Measurements from ENCODE around the gene SBK3. TPM values are rescaled to one million over a fixed set of nuclear protein-coding genes. Genes with fewer than 3 reads are reported as not detected.
"Not testable (repeated sequence)": the region's sequence is repeated elsewhere in the genome, so short reads cannot be mapped to it uniquely, and the experiment has no call there.

SBK3 gene
- total and polyA plus RNA-seq, 2 donors (not counting 1 experiment from before 2014, with no cell fraction given), result not detected

DNA sequence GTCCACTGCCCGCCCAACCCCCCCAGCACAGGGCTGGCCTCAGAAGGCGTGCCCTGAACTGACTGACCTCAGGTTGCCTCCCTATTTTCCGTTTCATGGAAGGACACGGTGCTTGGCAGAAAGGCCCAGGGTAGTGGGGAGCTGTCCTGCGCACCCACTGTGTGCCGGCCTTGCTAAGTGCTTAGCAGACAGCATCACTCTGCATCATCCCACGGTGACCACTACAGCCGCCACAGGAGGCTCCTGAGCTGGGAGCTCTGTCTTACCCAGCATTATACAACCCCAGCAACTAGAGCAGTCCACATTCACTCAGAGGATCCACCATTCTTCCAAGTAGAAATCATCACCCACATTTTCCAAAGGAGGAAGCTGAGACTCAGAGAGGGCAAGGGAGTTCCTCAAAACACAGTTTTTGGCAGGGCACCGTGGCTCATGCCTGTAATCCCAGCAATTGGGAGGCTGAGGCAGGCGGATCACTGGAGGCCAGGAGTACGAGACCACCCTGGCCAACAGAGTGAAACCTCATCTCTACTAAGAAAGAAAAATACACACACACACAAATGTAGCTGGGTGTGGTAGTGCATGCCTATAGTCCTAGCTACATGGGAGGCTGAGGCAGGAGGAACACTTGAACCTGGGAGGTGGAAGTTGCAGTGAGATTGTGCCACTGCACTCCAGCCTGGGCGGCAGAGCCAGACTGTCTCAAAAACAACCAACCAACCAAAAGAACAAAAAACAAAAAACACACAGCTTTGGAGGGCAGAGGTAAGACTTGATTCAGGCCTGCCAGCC is 10.0 kb downstream of the SBK3 start:
- intact Hi-C loops (cut with micrococcal nuclease), result no loop called here
- no peaks in the 10 kb centered on the region for H3K4me1 ChIP-seq (ENCODE audit: control insufficient read depth in 2 of 2, insufficient read depth in 2 of 2, low read length in 2 of 2)
- H3K4me2 ChIP-seq (replicated peaks; ENCODE audit: low read depth, low read length, poor library complexity, severe bottlenecking), result no peak overlapping the region
- H3K27ac Mint-ChIP-seq, result no peak overlapping the region
- H3K27me3 Mint-ChIP-seq, result peaks cover 4% of the 10 kb centered on the region
- no peaks in the 10 kb centered on the region for H3K9me3 Mint-ChIP-seq (ENCODE audit: insufficient read depth)
- no peaks in the 10 kb centered on the region for H3K36me3 ChIP-seq (replicated peaks in 1 of 2; ENCODE audit: control extremely low read depth in 1 of 2, control insufficient read depth in 1 of 2, extremely low read depth in 1 of 2, insufficient read depth in 2 of 2, low read length in 1 of 2)
- H2AFZ ChIP-seq (ENCODE audit: insufficient read depth, low read depth, low read length, poor library complexity, severe bottlenecking), result no peak overlapping the region
- H3K4me1 Mint-ChIP-seq, result no peaks in the 10 kb centered on the region
- H3K79me2 ChIP-seq (ENCODE audit: control insufficient read depth, insufficient read depth, low read length), result no peaks in the 10 kb centered on the region
- H3K4me3 ChIP-seq (ENCODE audit: control extremely low read depth in 1 of 5, extremely low read depth in 1 of 5, insufficient read depth in 1 of 5, low read depth in 2 of 5, low read length in 4 of 5), result no peak overlapping the region
- H3K9me3 ChIP-seq (ENCODE audit: control extremely low read depth in 1 of 3, control insufficient read depth in 2 of 3, insufficient read depth in 1 of 3, low read length in 2 of 3), result no peaks in the 10 kb centered on the region
- POLR2A ChIA-PET, result no interaction called here
- no peak overlapping the region for H3K27ac ChIP-seq (ENCODE audit: low read length in 2 of 2)
- no peaks in the 10 kb centered on the region for H3K27me3 ChIP-seq (replicated peaks in 1 of 4; ENCODE audit: control extremely low read depth in 1 of 4, control insufficient read depth in 3 of 4, insufficient read depth in 4 of 4, low read length in 3 of 4)
- CTCF ChIA-PET, result no interaction called here
- ATAC-seq (ENCODE audit: low read depth) (no peak), DNase-seq (no peak)
- H3K9ac ChIP-seq (ENCODE audit: low read length), result no peak overlapping the region
- no peaks in the 10 kb centered on the region for H4K20me1 ChIP-seq (ENCODE audit: control insufficient read depth, insufficient read depth, low read length, poor library complexity, severe bottlenecking)
- no peak for TF ChIP-seq CTCF (IDR thresholded peaks at IDR 0.05)
- no peak for TF ChIP-seq EZH2 (IDR thresholded peaks at IDR 0.05; ENCODE audit: borderline replicate concordance, insufficient read depth, low read depth, low read length, poor library complexity, severe bottlenecking)
- no peak overlapping the region for H3K4me3 Mint-ChIP-seq
- 81% methylated on average over 10 of the region's 12 CpGs for WGBS (ENCODE audit: insufficient coverage)

GRCh38 chr19:55534280-55534679 is 11.1 kb downstream of the SBK3 start:
- H3K27me3 Mint-ChIP-seq; H3K4me3 Mint-ChIP-seq; DNase-seq; H3K4me2 ChIP-seq (replicated peaks; ENCODE audit: low read depth, low read length, poor library complexity, severe bottlenecking); ATAC-seq (ENCODE audit: low read depth); H3K79me2 ChIP-seq (ENCODE audit: control insufficient read depth, insufficient read depth, low read length); H3K9me3 ChIP-seq (ENCODE audit: control extremely low read depth in 1 of 3, control insufficient read depth in 2 of 3, insufficient read depth in 1 of 3, low read length in 2 of 3); H3K27ac Mint-ChIP-seq; POLR2A ChIA-PET; H3K4me1 Mint-ChIP-seq; H3K9ac ChIP-seq (ENCODE audit: low read length); H3K4me1 ChIP-seq (ENCODE audit: control insufficient read depth in 2 of 2, insufficient read depth in 2 of 2, low read length in 2 of 2); H3K36me3 ChIP-seq (replicated peaks in 1 of 2; ENCODE audit: control extremely low read depth in 1 of 2, control insufficient read depth in 1 of 2, extremely low read depth in 1 of 2, insufficient read depth in 2 of 2, low read length in 1 of 2); H3K9me3 Mint-ChIP-seq (ENCODE audit: insufficient read depth); H2AFZ ChIP-seq (ENCODE audit: insufficient read depth, low read depth, low read length, poor library complexity, severe bottlenecking); H3K27ac ChIP-seq (ENCODE audit: low read length in 2 of 2); H3K27me3 ChIP-seq (replicated peaks in 1 of 4; ENCODE audit: control extremely low read depth in 1 of 4, control insufficient read depth in 3 of 4, insufficient read depth in 4 of 4, low read length in 3 of 4); H3K4me3 ChIP-seq (ENCODE audit: control extremely low read depth in 1 of 5, extremely low read depth in 1 of 5, insufficient read depth in 1 of 5, low read depth in 2 of 5, low read length in 4 of 5); intact Hi-C loops (cut with micrococcal nuclease); H4K20me1 ChIP-seq (ENCODE audit: control insufficient read depth, insufficient read depth, low read length, poor library complexity, severe bottlenecking): not testable (repeated sequence)
- WGBS (ENCODE audit: insufficient coverage), result 86% methylated on average over 6 of the region's 7 CpGs
- CTCF ChIA-PET, result interaction anchor here (0.7 kb wide), 1 partner anchor 57 kb away, joined by 4 read pairs; no protein-coding TSS in a partner anchor

Data from B cell (primary cell).